ENCODE results near the gene RP2. TPM values are rescaled to one million over a fixed set of nuclear protein-coding genes. Genes with fewer than 3 reads are reported as not detected.

Gene RP2
- total RNA-seq, 4 donors from 2014 or later = 8.9 to 14.9 (median 10.5) TPM

- Histone ChIP-seq H3K27ac (no peak overlapping the region), H3K27me3 (no peaks in the 10 kb centered on the region), H3K4me1 (no peaks in the 10 kb centered on the region), H3K9me3 (no peaks in the 10 kb centered on the region), H3K36me3 (no peaks in the 10 kb centered on the region), H3K4me3 (no peak overlapping the region)
- ATAC-seq = no peak
- no peak for TF ChIP-seq EP300 (IDR thresholded peaks at IDR 0.05)
- TF ChIP-seq POLR2AphosphoS5 (IDR thresholded peaks at IDR 0.05) = no peak
- TF ChIP-seq POLR2A (IDR thresholded peaks at IDR 0.05) = no peak
- no peak for TF ChIP-seq CTCF (IDR thresholded peaks at IDR 0.05)
These were observed 40.1 kb downstream of the RP2 start for GRCh38 chrX:46876901-46877300.

- TF ChIP-seq POLR2A (IDR thresholded peaks at IDR 0.05) (no peak), POLR2AphosphoS5 (IDR thresholded peaks at IDR 0.05) (no peak), CTCF (IDR thresholded peaks at IDR 0.05) (no peak), EP300 (IDR thresholded peaks at IDR 0.05) (no peak)
- 29% methylated on average over 1 of the region's 1 CpG; no CpG with 5 or more reads in 1 of the 2 donors for WGBS, 2 donors (ENCODE audit: low coverage in 1 of 2)
- Histone ChIP-seq H3K27ac (no peak overlapping the region), H3K36me3 (no peaks in the 10 kb centered on the region), H3K4me3 (no peak overlapping the region), H3K27me3 (no peaks in the 10 kb centered on the region), H3K9me3 (no peaks in the 10 kb centered on the region), H3K4me1 (no peaks in the 10 kb centered on the region)
- ATAC-seq = no peak
These were observed 45.4 kb downstream of the RP2 start for GRCh38 chrX:46882266-46882665.

- Histone ChIP-seq H3K4me3 (no peak overlapping the region), H3K27me3 (no peaks in the 10 kb centered on the region), H3K36me3 (peaks cover 0 to 5% of the 10 kb centered on the region in 2 donors), H3K9me3 (no peaks in the 10 kb centered on the region), H3K27ac (no peak overlapping the region), H3K4me1 (no peaks in the 10 kb centered on the region)
- TF ChIP-seq CTCF (IDR thresholded peaks at IDR 0.05) (no peak), POLR2AphosphoS5 (IDR thresholded peaks at IDR 0.05) (no peak)
- 77 to 97% methylated on average over 3 of the region's 3 CpGs for WGBS, 2 donors (ENCODE audit: low coverage in 1 of 2)
- no peak for ATAC-seq
These were observed 48.0 kb downstream of the RP2 start for GRCh38 chrX:46884799-46885198.

- H3K36me3 ChIP-seq = no peaks in the 10 kb centered on the region
- H3K4me3 ChIP-seq = no peak overlapping the region
- no peaks in the 10 kb centered on the region for H3K4me1 ChIP-seq
- ATAC-seq = no peak
- H3K27me3 ChIP-seq = no peaks in the 10 kb centered on the region
- TF ChIP-seq POLR2AphosphoS5 (IDR thresholded peaks at IDR 0.05) = no peak
- no peak for TF ChIP-seq EP300 (IDR thresholded peaks at IDR 0.05)
- TF ChIP-seq CTCF (IDR thresholded peaks at IDR 0.05) = no peak
- no peak for TF ChIP-seq POLR2A (IDR thresholded peaks at IDR 0.05)
- no peak overlapping the region for H3K27ac ChIP-seq
- H3K9me3 ChIP-seq = no peaks in the 10 kb centered on the region
These were observed 61.4 kb downstream of the RP2 start for GRCh38 chrX:46898207-46898606.

- H3K4me3 ChIP-seq = peak overlapping the region; percentile 36 to 48
These were observed 66.8 kb downstream of the RP2 start for GRCh38 chrX:46903458-46904242.

More at GRCh38 chrX:46903458-46904242, 66.8 kb downstream of the RP2 start:
- no peaks in the 10 kb centered on the region for H3K9me3 ChIP-seq
- H3K4me1 ChIP-seq = peaks cover 0 to 3% (median 0%) of the 10 kb centered on the region in 3 donors
- peak overlapping the region in 3 of 4 donors; percentile 33 to 57 (median 43) for H3K27ac ChIP-seq
- H3K27me3 ChIP-seq = no peaks in the 10 kb centered on the region
- no peaks in the 10 kb centered on the region for H3K36me3 ChIP-seq
- TF ChIP-seq POLR2A (IDR thresholded peaks at IDR 0.05) = no peak
- TF ChIP-seq EP300 (IDR thresholded peaks at IDR 0.05) = no peak
- peak; percentile 32 for TF ChIP-seq POLR2AphosphoS5 (IDR thresholded peaks at IDR 0.05)
- TF ChIP-seq CTCF (IDR thresholded peaks at IDR 0.05) = peak; percentile 30 to 77 (median 52)
- ATAC-seq = peak; percentile 93
- WGBS, 2 donors (ENCODE audit: low coverage in 1 of 2) = no CpG with 5 or more reads among the region's 14 CpGs

Data from gastroesophageal sphincter (tissue), 4 donors.